HEK293 (cell line): ENCODE data around the gene FNTB.

ENCODE experiments used
- ATF2 ChIP-seq: fragments of 450-650 bp; formaldehyde crosslinking; IDR thresholded peaks from 2 replicates; pipeline ENCODE4 v1.5.1; 2016; ENCODE audit warnings: missing biosample characterization, missing genetic modification characterization, low read depth
- GLI2 ChIP-seq: fragments of 450-650 bp; formaldehyde crosslinking; IDR thresholded peaks from 2 replicates; pipeline ENCODE4; 2017; ENCODE audit warnings: missing biosample characterization, missing genetic modification characterization, low read depth, borderline replicate concordance
- PRDM1 ChIP-seq: fragments of 450-650 bp; formaldehyde crosslinking; IDR thresholded peaks from 2 replicates; pipeline ENCODE4; 2016; ENCODE audit warnings: missing biosample characterization, missing genetic modification characterization
- YY2 ChIP-seq: fragments of 450-650 bp; formaldehyde crosslinking; IDR thresholded peaks from 2 replicates; pipeline ENCODE4 v1.5.1; 2016; ENCODE audit warnings: missing biosample characterization, missing genetic modification characterization
- ZBTB11 ChIP-seq: fragments of 450-650 bp; formaldehyde crosslinking; conservative IDR thresholded peaks from 2 replicates; pipeline ENCODE4 v1.5.1; 2016; ENCODE audit warnings: low read depth, missing biosample characterization, missing genetic modification characterization
- ZBTB20 ChIP-seq: fragments of 450-650 bp; formaldehyde crosslinking; IDR thresholded peaks from 2 replicates; pipeline ENCODE4 v1.5.1; 2016; ENCODE audit warnings: missing biosample characterization, missing genetic modification characterization
- ZBTB21 ChIP-seq: fragments of 450-650 bp; formaldehyde crosslinking; IDR thresholded peaks from 2 replicates; pipeline ENCODE4 v1.5.1; 2017; ENCODE audit warnings: missing biosample characterization, missing genetic modification characterization
- ZBTB7A ChIP-seq: fragments of 450-650 bp; formaldehyde crosslinking; IDR thresholded peaks from 2 replicates; pipeline ENCODE4 v1.5.1; 2016; ENCODE audit warnings: low read depth, missing biosample characterization, missing genetic modification characterization
- ZFP41 ChIP-seq: fragments of 450-650 bp; formaldehyde crosslinking; IDR thresholded peaks from 2 replicates; pipeline ENCODE4 v1.5.1; 2016; ENCODE audit warnings: missing biosample characterization, missing genetic modification characterization, borderline replicate concordance
- ZFP69B ChIP-seq: fragments of 450-650 bp; formaldehyde crosslinking; IDR thresholded peaks from 2 replicates; pipeline ENCODE4 v1.5.1; 2016; ENCODE audit warnings: missing biosample characterization, missing genetic modification characterization
- ZNF133 ChIP-seq: fragments of 450-650 bp; formaldehyde crosslinking; IDR thresholded peaks from 2 replicates; pipeline ENCODE4 v1.5.1; 2016; ENCODE audit warnings: missing biosample characterization, missing genetic modification characterization
- ZNF184 ChIP-seq: fragments of 450-650 bp; IDR thresholded peaks from 2 replicates; pipeline ENCODE4 v1.5.1; 2018; ENCODE audit warnings: missing biosample characterization, mild to moderate bottlenecking, missing genetic modification characterization
- ZNF24 ChIP-seq: fragments of 450-650 bp; formaldehyde crosslinking; IDR thresholded peaks from 2 replicates; pipeline ENCODE4 v1.5.1; 2016; ENCODE audit warnings: missing biosample characterization, missing genetic modification characterization
- ZNF324 ChIP-seq: fragments of 450-650 bp; formaldehyde crosslinking; IDR thresholded peaks from 2 replicates; pipeline ENCODE4 v1.5.1; 2016; ENCODE audit warnings: missing biosample characterization, missing genetic modification characterization
- ZNF335 ChIP-seq: fragments of 450-650 bp; formaldehyde crosslinking; conservative IDR thresholded peaks from 2 replicates; pipeline ENCODE4 v1.5.1; 2016; ENCODE audit warnings: missing biosample characterization, missing genetic modification characterization
- ZNF341 ChIP-seq: fragments of 450-650 bp; formaldehyde crosslinking; IDR thresholded peaks from 2 replicates; pipeline ENCODE4; 2016; ENCODE audit warnings: low read depth, missing biosample characterization, missing genetic modification characterization
- ZNF350 ChIP-seq: fragments of 450-650 bp; formaldehyde crosslinking; IDR thresholded peaks from 2 replicates; pipeline ENCODE4 v1.5.0; 2017; ENCODE audit warnings: missing biosample characterization, mild to moderate bottlenecking, missing genetic modification characterization
- ZNF391 ChIP-seq: fragments of 450-650 bp; formaldehyde crosslinking; IDR thresholded peaks from 2 replicates; pipeline ENCODE4 v1.5.1; 2016; ENCODE audit warnings: low read depth, missing biosample characterization, missing genetic modification characterization, borderline replicate concordance
- ZNF423 ChIP-seq: fragments of 450-650 bp; formaldehyde crosslinking; IDR thresholded peaks from 2 replicates; pipeline ENCODE4 v1.5.1; 2016; ENCODE audit warnings: missing biosample characterization, missing genetic modification characterization
- ZNF529 ChIP-seq: fragments of 450-650 bp; formaldehyde crosslinking; IDR thresholded peaks from 2 replicates; pipeline ENCODE4 v1.5.1; 2017; ENCODE audit warnings: missing genetic modification characterization, missing biosample characterization; ENCODE audit not compliant: insufficient replicate concordance
- ZNF571 ChIP-seq: fragments of 450-650 bp; formaldehyde crosslinking; IDR thresholded peaks from 2 replicates; pipeline ENCODE4 v1.5.0; 2017; ENCODE audit warnings: missing biosample characterization, missing genetic modification characterization
- ZNF585B ChIP-seq: fragments of 450-650 bp; formaldehyde crosslinking; IDR thresholded peaks from 2 replicates; pipeline ENCODE4 v1.5.1; 2016; ENCODE audit warnings: missing biosample characterization, missing genetic modification characterization
- ZNF645 ChIP-seq: fragments of 450-650 bp; formaldehyde crosslinking; IDR thresholded peaks from 2 replicates; pipeline ENCODE4; 2016; ENCODE audit warnings: missing biosample characterization, missing genetic modification characterization
- ZNF692 ChIP-seq: fragments of 450-650 bp; formaldehyde crosslinking; IDR thresholded peaks from 2 replicates; pipeline ENCODE4 v1.5.1; 2016; ENCODE audit warnings: missing biosample characterization, missing genetic modification characterization
- ZNF785 ChIP-seq: fragments of 450-650 bp; formaldehyde crosslinking; IDR thresholded peaks from 2 replicates; pipeline ENCODE4 v1.5.1; 2016; ENCODE audit warnings: missing biosample characterization, missing genetic modification characterization
- ZNF792 ChIP-seq: fragments of 450-650 bp; formaldehyde crosslinking; IDR thresholded peaks from 2 replicates; pipeline ENCODE4 v1.5.1; 2016; ENCODE audit warnings: missing biosample characterization, missing genetic modification characterization
- ZNF837 ChIP-seq: fragments of 450-650 bp; formaldehyde crosslinking; IDR thresholded peaks from 2 replicates; pipeline ENCODE4 v1.5.1; 2016; ENCODE audit warnings: missing biosample characterization, missing genetic modification characterization
- TF ChIP-seq, protein P1 (sequence below): fragments of 450-650 bp; formaldehyde crosslinking; IDR thresholded peaks from 2 replicates; pipeline ENCODE4 v1.5.1; 2016; ENCODE audit warnings: missing biosample characterization, missing genetic modification characterization

Gene FNTB

DNA sequence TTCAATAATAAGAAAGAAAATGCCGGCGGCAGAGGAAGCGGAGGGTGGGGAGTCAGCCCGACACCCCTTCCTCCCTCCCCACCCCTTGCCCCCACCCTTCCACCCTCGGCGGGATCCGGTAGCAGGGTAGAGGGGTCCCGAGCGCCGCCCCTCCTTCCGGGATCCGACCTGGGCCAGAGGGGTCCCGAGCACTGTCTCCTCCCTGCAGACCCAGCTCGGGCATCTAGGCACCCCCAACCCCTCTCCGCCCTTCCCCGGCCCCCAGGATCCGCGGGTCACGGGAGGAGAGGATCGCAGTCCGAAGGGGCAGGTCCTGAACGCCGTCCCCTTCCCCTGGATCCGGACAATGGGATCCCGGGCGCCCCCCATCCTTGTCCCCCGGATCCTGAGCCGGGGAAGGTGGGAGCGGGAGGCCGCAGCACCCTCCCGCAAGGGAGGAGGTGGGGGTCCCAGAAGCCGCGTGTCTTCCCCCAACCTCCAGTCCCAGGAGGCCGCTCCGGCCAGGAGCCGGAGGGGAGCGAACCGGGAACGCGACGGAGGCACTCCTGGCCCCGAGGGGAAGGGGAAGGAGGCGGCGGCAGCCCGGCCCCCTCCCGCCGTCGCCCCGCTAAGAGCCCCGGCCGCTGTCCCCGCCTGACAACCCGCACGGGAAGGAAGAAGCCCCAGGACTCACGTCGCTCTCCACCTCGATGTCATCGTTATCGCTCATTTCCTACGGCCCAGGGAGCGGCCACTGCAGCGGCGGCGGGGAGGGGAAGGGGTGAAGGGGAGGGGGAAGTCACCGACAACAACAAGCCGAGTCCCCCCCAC lies 115.1 kb downstream of the FNTB start (continued):
- TF ChIP-seq ZBTB20 (tag by site-specific recombination) = peak; percentile 29
- TF ChIP-seq ZNF529 = no peak
- TF ChIP-seq, protein P1, sequence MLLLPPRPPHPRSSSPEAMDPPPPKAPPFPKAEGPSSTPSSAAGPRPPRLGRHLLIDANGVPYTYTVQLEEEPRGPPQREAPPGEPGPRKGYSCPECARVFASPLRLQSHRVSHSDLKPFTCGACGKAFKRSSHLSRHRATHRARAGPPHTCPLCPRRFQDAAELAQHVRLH (tag by site-specific recombination) = no peak
- no peak for TF ChIP-seq ZNF792
- TF ChIP-seq ZNF341 (tag by site-specific recombination) = peak; percentile 41; the same call in 1 of the 2 replicates
- TF ChIP-seq ZBTB11 = 0 out of 2 replicates have a peak, but pooled peaks have one; percentile 1
- peak; percentile 2; the same call in 1 of the 2 replicates for TF ChIP-seq ZNF335 (tag by site-specific recombination)
- TF ChIP-seq ZNF24 (tag by site-specific recombination) = 0 out of 2 replicates have a peak, but pooled peaks have one; percentile 14
- TF ChIP-seq ZNF585B (tag by site-specific recombination) = no peak
- 0 out of 2 replicates have a peak, but pooled peaks have one; percentile 8 for TF ChIP-seq ZNF692 (tag by site-specific recombination)
- TF ChIP-seq ZBTB21 (tag by site-specific recombination) = 0 out of 2 replicates have a peak, but pooled peaks have one; percentile 11
- no peak for TF ChIP-seq ZNF133 (tag by site-specific recombination)
- TF ChIP-seq ZNF645 (tag by site-specific recombination) = no peak
- no peak for TF ChIP-seq ZNF837 (tag by site-specific recombination)
- no peak for TF ChIP-seq YY2 (tag by site-specific recombination)
- TF ChIP-seq ZNF423 = no peak
- no peak for TF ChIP-seq ZNF571 (tag by site-specific recombination)
- TF ChIP-seq ZBTB7A (tag by site-specific recombination) = 0 out of 2 replicates have a peak, but pooled peaks have one; percentile 15
- no peak for TF ChIP-seq ZNF350 (tag by site-specific recombination)
- TF ChIP-seq PRDM1 (tag by site-specific recombination) = no peak
- 0 out of 2 replicates have a peak, but pooled peaks have one; percentile 23 for TF ChIP-seq ZNF785 (tag by site-specific recombination)
- no peak for TF ChIP-seq GLI2 (tag by site-specific recombination)
- TF ChIP-seq ATF2 (tag by site-specific recombination) = no peak
- no peak for TF ChIP-seq ZFP41 (tag by site-specific recombination)
- TF ChIP-seq ZNF184 (tag by site-specific recombination) = no peak
- TF ChIP-seq ZNF391 (tag by site-specific recombination) = 0 out of 2 replicates have a peak, but pooled peaks have one; percentile 55
- 0 out of 2 replicates have a peak, but pooled peaks have one; percentile 60 for TF ChIP-seq ZNF324
- peak; percentile 17; the same call in 1 of the 2 replicates for TF ChIP-seq ZFP69B (tag by site-specific recombination)
